Measurements from ENCODE around the gene NAA50.

NAA50 gene

GRCh38 chr3:113745756-113746547 lies at the start of gene NAA50:
TSS of gene NAA50 (minus strand) at chr3:113746249. CDS start at chr3:113745949, 300 bp downstream.
- peak; percentile 89 for DNase-seq (ENCODE audit: low spot score)

GRCh38 chr3:113795693-113796092 lies 49.6 kb upstream of the NAA50 start:
- DNase-seq (ENCODE audit: low spot score), result no peak

- DNase-seq (ENCODE audit: low spot score), result no peak
Observed at GRCh38 chr3:113794526-113794925, 48.5 kb upstream of the NAA50 start.

- no peak for DNase-seq (ENCODE audit: low spot score)
Observed at GRCh38 chr3:113791381-113791780, 45.3 kb upstream of the NAA50 start.

GRCh38 chr3:113783980-113784379 lies 37.9 kb upstream of the NAA50 start:
- DNase-seq (ENCODE audit: low spot score), result no peak

- DNase-seq (ENCODE audit: low spot score), result peak; percentile 22
Observed at GRCh38 chr3:113783463-113783862, 37.4 kb upstream of the NAA50 start.

- no peak for DNase-seq (ENCODE audit: low spot score)
Observed at GRCh38 chr3:113776564-113776963, 30.5 kb upstream of the NAA50 start.

- DNase-seq (ENCODE audit: low spot score), result no peak
Observed at GRCh38 chr3:113775516-113775915, 29.5 kb upstream of the NAA50 start.

- no peak for DNase-seq (ENCODE audit: low spot score)
Observed at GRCh38 chr3:113773381-113773780, 27.3 kb upstream of the NAA50 start.

GRCh38 chr3:113771993-113772392 lies 25.9 kb upstream of the NAA50 start:
- no peak for DNase-seq (ENCODE audit: low spot score)

- DNase-seq (ENCODE audit: low spot score), result no peak
Observed at GRCh38 chr3:113769551-113769950, 23.5 kb upstream of the NAA50 start.

GRCh38 chr3:113764698-113765097 lies 18.6 kb upstream of the NAA50 start:
- no peak for DNase-seq (ENCODE audit: low spot score)

GRCh38 chr3:113758389-113759024 lies 12.5 kb upstream of the NAA50 start:
- DNase-seq (ENCODE audit: low spot score), result no peak

- DNase-seq (ENCODE audit: low spot score), result no peak
Observed at GRCh38 chr3:113754494-113755159, 8.6 kb upstream of the NAA50 start.

GRCh38 chr3:113753376-113753985 lies 7.4 kb upstream of the NAA50 start:
- no peak for DNase-seq (ENCODE audit: low spot score)

GRCh38 chr3:113751141-113751540 lies 5.1 kb upstream of the NAA50 start:
- DNase-seq (ENCODE audit: low spot score), result no peak

GRCh38 chr3:113747283-113748046 lies 1.4 kb upstream of the NAA50 start:
- DNase-seq (ENCODE audit: low spot score), result peak; percentile 69

- DNase-seq (ENCODE audit: low spot score), result peak; percentile 92
Observed at GRCh38 chr3:113746548-113747282, 666 bp upstream of the NAA50 start, which contains the start of gene ATP6V1A. TSS of gene ATP6V1A (plus strand) at chr3:113747035. CDS start at chr3:113778754, 31,719 bp downstream.

GRCh38 chr3:113744941-113745755 lies 901 bp downstream of the NAA50 start:
- DNase-seq (ENCODE audit: low spot score), result peak; percentile 91

- DNase-seq (ENCODE audit: low spot score), result no peak
Observed at GRCh38 chr3:113743006-113743630, 2.9 kb downstream of the NAA50 start.
